Memory B cell (primary cell): ENCODE data around the gene GNPTAB.

Experiments used
- ATAC-seq: fragments of 150-1000 bp; cut with Tn5 transposase; 2 replicates; pipeline ENCODE4 v1.10.0; 2021; ENCODE audit warnings: low read depth, mild to moderate bottlenecking, moderate library complexity
- DNase-seq, 2 donors: peaks; one replicate each; pipeline ENCODE4 v3.0.0; 2022; ENCODE audit warnings: low spot score in 2 of 2
- H3K27ac Mint-ChIP-seq: one replicate; pipeline ENCODE4 v1.8.0; 2022; ENCODE audit warnings: mild to moderate bottlenecking, moderate library complexity, mixed read lengths
- H3K27me3 Mint-ChIP-seq: one replicate; pipeline ENCODE4 v1.8.0; 2022; ENCODE audit warnings: mixed read lengths
- H3K36me3 Mint-ChIP-seq: one replicate; pipeline ENCODE4 v1.8.0; 2022; ENCODE audit warnings: mild to moderate bottlenecking, mixed read lengths
- H3K4me1 Mint-ChIP-seq: one replicate; pipeline ENCODE4 v1.8.0; 2022; ENCODE audit warnings: mixed read lengths
- H3K4me3 Mint-ChIP-seq: one replicate; pipeline ENCODE4 v1.8.0; 2022; ENCODE audit warnings: mild to moderate bottlenecking, moderate library complexity, mixed read lengths
- H3K9me3 Mint-ChIP-seq: one replicate; pipeline ENCODE4 v1.8.0; 2022; ENCODE audit warnings: mixed read lengths

GNPTAB gene

DNA sequence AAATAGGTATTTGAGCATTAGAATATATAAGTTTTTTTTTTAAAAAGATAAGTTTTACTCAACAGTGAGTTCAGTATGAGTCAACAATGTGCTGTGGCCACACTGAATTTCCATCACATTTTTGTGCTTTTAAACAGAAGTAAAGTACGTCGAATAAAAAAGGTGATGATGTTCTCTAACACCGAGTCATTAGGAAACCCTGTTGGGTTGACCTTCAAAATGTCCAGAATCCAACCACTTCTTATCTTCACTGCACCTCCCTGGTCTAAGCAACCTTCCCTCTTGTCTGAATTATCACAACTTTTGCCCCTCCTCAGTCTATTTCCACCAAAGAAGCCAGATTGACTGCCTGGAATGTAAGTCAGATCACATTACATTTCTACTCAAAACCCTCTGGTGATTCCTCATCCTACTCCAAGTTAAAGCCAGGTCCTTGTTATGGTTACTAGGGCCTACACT is 48.5 kb downstream of the GNPTAB start:
- DNase-seq (no peak), ATAC-seq (no peak)
- Mint-ChIP-seq H3K27ac (peak overlapping the region; percentile 9), H3K36me3 (peaks cover 27% of the 10 kb centered on the region), H3K4me1 (peaks cover 11% of the 10 kb centered on the region), H3K4me3 (no peak overlapping the region), H3K9me3 (no peaks in the 10 kb centered on the region), H3K27me3 (no peaks in the 10 kb centered on the region)

DNA sequence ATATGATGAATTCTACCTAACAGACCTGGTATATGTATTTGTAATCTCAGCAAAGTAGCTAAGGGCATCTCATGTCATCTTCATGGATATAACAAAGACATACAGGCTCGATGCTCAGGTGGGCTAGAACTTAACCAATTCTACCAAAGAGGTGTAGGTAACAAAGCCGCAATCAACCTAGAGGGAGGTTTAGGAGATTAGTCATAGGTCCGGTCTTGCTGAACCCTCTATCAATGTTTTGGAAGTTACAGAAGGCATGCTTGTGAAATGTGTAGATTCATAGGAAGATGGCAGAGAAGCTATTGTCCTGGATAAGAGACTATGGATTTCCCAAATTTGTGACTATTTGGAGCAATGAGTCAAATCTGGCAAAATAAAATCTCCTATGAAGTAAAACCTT is 48.9 kb downstream of the GNPTAB start:
- Mint-ChIP-seq H3K4me3 (no peak overlapping the region), H3K36me3 (peaks cover 27% of the 10 kb centered on the region), H3K9me3 (no peaks in the 10 kb centered on the region), H3K27ac (no peak overlapping the region), H3K27me3 (no peaks in the 10 kb centered on the region), H3K4me1 (peaks cover 11% of the 10 kb centered on the region)
- ATAC-seq (no peak), DNase-seq (no peak)

DNA sequence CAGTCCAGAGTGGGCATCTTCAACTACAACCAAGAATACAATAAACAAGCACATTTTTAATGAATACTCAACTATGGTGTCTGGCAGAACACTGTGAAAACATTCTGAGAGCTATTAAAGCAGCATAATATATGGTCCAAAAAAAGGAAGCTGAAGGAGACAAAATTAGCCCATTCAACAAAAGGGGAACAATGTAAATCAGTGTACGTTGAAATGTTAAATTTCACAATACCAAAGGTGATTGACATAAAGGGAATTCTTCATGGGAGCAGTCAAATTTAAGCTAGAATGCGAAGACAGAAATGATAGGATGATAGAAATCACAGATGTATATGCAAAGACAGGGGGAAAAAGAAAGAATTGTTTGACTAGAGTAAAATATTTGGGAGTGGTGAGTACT is 50.2 kb downstream of the GNPTAB start:
- Mint-ChIP-seq H3K27me3 (no peaks in the 10 kb centered on the region), H3K27ac (peak overlapping the region; percentile 10), H3K36me3 (peaks cover 27% of the 10 kb centered on the region), H3K4me1 (peaks cover 11% of the 10 kb centered on the region), H3K4me3 (no peak overlapping the region), H3K9me3 (no peaks in the 10 kb centered on the region)
- DNase-seq (no peak), ATAC-seq (no peak)

DNA sequence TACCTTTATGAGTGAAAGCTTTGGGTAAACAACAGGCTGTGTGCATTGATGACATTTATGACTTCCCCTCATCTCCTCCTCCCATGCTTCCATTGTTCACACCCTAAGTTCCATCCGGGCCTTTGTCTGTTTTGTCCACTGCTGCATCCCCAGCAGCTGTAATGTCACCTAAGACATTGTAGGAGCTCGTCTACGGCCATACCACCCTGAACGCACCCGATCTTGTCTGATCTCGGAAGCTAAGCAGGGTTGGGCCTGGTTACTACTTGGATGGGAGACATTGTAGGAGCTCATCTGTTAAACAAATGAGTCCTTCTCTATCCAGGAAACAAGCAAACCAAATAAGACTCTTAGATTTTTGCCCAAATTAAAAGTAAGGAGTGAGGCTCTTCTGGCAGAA is 51.1 kb downstream of the GNPTAB start:
- peaks cover 11% of the 10 kb centered on the region for H3K4me1 Mint-ChIP-seq
- H3K36me3 Mint-ChIP-seq, result peaks cover 26% of the 10 kb centered on the region
- DNase-seq (no peak), ATAC-seq (no peak)
- no peak overlapping the region for H3K4me3 Mint-ChIP-seq
- peak overlapping the region; percentile 47 for H3K27ac Mint-ChIP-seq
- no peaks in the 10 kb centered on the region for H3K27me3 Mint-ChIP-seq
- H3K9me3 Mint-ChIP-seq, result no peaks in the 10 kb centered on the region

DNA sequence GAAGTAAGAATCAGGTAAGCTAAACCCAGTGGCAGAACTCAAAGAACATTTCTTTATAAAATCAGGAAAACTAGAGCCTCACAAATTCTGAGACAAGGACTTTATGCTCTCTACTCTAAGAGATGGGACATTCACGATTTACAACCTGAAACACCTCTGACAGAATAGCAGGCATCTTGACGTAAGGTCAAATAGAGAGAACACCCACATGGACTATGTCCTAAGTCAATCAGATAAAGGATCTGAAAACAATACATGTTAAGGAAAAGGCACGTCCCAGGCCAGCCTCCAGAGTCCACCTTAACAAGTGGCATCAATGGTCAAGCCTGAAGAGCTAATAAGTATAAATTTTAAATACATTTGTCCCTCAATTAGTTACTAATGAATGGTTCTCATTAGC is 51.6 kb downstream of the GNPTAB start:
- ATAC-seq (no peak), DNase-seq (no peak)
- peaks cover 11% of the 10 kb centered on the region for H3K4me1 Mint-ChIP-seq
- peaks cover 21% of the 10 kb centered on the region for H3K36me3 Mint-ChIP-seq
- no peaks in the 10 kb centered on the region for H3K27me3 Mint-ChIP-seq
- peak overlapping the region; percentile 47 for H3K27ac Mint-ChIP-seq
- H3K9me3 Mint-ChIP-seq, result no peaks in the 10 kb centered on the region
- H3K4me3 Mint-ChIP-seq, result no peak overlapping the region

DNA sequence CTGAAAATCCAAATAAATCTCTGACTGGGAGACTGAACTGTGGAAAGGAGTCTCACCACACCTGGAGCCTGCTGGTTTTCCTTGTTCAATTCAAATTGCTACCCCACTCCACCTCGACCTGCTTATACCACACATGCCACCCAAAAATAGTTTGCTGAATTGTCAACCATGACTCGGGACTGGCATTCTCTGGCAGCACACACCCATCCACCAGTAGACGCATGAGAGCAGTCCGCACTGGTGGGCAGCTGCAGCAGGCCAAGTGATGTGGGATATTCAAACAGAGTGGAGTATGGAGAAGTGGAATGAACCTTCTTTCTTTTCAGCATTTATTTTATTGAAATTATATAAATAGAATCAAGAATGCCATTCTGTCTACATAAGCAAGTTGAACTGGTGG is 52.8 kb downstream of the GNPTAB start:
- Mint-ChIP-seq H3K36me3 (peaks cover 17% of the 10 kb centered on the region), H3K27ac (peak overlapping the region; percentile 67)
- no peak for ATAC-seq

DNA sequence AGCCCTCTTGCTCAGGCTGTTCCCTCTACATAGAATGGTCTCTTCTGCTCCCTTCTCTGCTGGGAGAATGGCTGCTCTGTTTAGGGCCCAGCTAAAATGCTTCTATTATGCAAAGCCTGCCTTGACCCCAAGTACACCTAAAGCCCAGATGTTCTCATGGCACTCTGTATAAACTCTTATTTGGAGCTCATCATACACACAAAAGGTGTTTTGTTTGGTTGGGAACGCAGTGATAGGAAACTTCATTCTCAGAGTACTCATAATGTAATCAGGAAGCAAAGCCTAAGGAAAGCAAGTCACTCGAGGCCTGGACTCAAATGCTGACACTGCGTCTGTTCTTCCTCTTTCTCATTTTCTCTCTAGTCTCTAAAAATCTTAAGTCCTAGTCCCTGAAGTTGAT is 53.3 kb downstream of the GNPTAB start:
- Mint-ChIP-seq H3K27ac (peak overlapping the region; percentile 67), H3K27me3 (no peaks in the 10 kb centered on the region), H3K36me3 (peaks cover 13% of the 10 kb centered on the region), H3K4me3 (no peak overlapping the region), H3K9me3 (no peaks in the 10 kb centered on the region), H3K4me1 (peaks cover 12% of the 10 kb centered on the region)
- ATAC-seq, result no peak
- DNase-seq, result no peak

More for the DNA sequence above, 52.8 kb downstream of the GNPTAB start:
- Mint-ChIP-seq H3K9me3 (no peaks in the 10 kb centered on the region), H3K4me1 (peaks cover 13% of the 10 kb centered on the region), H3K27me3 (no peaks in the 10 kb centered on the region), H3K4me3 (no peak overlapping the region)
- DNase-seq, result no peak

DNA sequence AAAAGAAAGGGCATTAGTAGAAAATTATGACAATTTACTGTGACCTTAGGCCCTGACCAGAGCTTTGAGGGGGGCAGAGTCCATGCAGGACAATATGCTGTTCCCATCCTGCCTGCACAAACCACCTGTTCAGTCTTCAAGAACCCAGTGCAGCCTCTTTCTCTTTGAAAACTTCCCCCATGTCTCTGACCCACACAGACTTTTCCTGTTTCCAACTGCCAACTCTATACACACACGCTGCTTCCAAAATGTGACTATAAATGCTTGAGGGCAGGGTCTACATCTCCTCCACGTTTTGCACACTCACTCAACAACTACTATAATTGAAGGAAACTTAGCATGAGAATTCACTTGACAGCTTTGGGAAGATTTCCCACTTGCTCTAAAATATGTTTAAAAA is 54.9 kb downstream of the GNPTAB start:
- peaks cover 10% of the 10 kb centered on the region for H3K36me3 Mint-ChIP-seq
- DNase-seq (no peak), ATAC-seq (no peak)
- no peaks in the 10 kb centered on the region for H3K27me3 Mint-ChIP-seq
- H3K27ac Mint-ChIP-seq, result no peak overlapping the region
- H3K4me1 Mint-ChIP-seq, result peaks cover 7% of the 10 kb centered on the region
- no peak overlapping the region for H3K4me3 Mint-ChIP-seq
- no peaks in the 10 kb centered on the region for H3K9me3 Mint-ChIP-seq

DNA sequence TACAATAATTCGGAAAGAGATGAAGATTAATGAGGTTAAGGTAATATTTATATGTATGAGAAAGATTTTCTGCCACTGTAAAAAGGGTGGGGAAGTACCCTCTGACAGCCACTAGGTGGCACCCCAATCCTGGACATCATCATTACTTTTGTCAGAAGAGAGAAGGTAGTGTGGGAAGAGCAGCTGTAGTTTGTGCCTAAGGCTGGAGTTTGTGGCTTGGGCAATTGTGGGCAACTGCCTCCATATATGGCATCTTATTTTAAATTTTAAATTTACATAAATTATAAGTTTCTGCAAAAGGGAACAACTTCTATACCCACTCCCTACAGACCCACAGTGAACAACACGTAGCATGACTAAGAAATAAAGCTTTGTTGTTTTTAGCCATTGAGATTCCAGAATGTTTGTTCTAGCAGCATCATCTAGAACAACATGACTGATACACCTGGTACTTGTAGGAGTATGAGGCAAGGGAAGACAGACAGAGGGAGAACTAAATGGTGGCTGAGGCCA is 57.1 kb downstream of the GNPTAB start:
- ATAC-seq (peak; percentile 83), DNase-seq (peak; percentile 63 to 71)
- H3K27me3 Mint-ChIP-seq, result no peaks in the 10 kb centered on the region
- H3K27ac Mint-ChIP-seq, result peak overlapping the region; percentile 67
- H3K4me3 Mint-ChIP-seq, result no peak overlapping the region
- peaks cover 3% of the 10 kb centered on the region for H3K4me1 Mint-ChIP-seq
- no peaks in the 10 kb centered on the region for H3K9me3 Mint-ChIP-seq
- peaks cover 12% of the 10 kb centered on the region for H3K36me3 Mint-ChIP-seq

DNA sequence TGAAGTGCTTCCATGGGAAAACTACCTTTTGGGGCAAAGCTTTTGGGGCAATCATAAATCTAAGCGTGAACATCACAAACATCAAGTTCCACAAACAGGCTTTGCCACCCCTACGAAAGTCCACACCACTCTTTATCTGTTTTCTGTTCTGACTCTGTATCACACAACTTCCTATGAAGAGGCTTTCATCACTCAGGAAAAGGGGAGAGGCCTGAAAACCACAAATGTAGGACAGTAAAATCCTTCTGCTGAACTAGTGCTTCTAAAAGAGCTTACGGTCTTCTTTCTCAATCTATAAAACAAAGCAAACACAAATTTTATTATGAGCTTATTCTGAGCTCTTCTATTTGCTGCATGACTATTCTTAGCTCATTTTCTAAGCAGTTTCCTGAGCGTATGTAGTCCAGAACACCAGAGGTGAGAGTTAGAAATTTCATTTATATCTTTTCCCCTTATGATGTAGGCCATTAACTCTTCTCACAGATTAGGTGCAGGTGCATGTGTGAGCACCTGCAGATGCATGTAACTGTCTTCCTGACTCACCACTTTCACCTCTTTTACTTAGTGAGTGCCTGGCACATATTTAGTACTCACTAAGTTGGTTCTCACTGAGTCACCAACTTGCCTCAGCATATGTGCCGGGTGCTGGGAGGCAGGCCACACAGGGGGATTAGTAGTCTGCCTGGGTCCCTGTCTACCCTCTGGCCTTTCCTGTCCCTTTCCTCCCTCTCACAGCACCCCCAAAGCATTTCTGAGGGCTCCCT is 58.6 kb downstream of the GNPTAB start:
- DNase-seq, result no peak
- Mint-ChIP-seq H3K4me1 (peaks cover 3% of the 10 kb centered on the region), H3K27me3 (no peaks in the 10 kb centered on the region), H3K9me3 (no peaks in the 10 kb centered on the region), H3K4me3 (no peak overlapping the region), H3K27ac (no peak overlapping the region), H3K36me3 (peaks cover 13% of the 10 kb centered on the region)
- ATAC-seq, result no peak

DNA sequence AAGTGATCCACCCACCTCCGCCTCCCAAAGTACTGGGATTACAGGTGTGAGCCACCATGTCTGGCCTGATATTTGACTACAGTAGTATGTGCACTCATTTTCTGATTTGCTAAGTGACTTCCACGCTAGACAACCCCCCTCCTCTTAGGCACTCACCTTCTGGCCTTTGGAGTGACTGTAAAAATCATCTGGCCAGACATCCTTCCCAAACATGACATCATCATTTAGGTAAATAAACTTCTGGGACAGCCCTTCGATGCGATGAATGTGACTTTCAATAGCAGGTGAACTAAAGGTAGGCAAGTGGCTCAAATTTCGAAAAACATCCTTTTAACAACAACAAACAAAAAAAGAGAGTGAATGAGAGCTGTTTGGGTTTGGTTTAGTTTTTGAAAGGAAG is 60.9 kb downstream of the GNPTAB start:
- DNase-seq (no peak), ATAC-seq (no peak)
- no peaks in the 10 kb centered on the region for H3K27me3 Mint-ChIP-seq
- H3K36me3 Mint-ChIP-seq, result peaks cover 21% of the 10 kb centered on the region
- no peak overlapping the region for H3K4me3 Mint-ChIP-seq
- no peaks in the 10 kb centered on the region for H3K9me3 Mint-ChIP-seq
- no peak overlapping the region for H3K27ac Mint-ChIP-seq
- H3K4me1 Mint-ChIP-seq, result peaks cover 3% of the 10 kb centered on the region

DNA sequence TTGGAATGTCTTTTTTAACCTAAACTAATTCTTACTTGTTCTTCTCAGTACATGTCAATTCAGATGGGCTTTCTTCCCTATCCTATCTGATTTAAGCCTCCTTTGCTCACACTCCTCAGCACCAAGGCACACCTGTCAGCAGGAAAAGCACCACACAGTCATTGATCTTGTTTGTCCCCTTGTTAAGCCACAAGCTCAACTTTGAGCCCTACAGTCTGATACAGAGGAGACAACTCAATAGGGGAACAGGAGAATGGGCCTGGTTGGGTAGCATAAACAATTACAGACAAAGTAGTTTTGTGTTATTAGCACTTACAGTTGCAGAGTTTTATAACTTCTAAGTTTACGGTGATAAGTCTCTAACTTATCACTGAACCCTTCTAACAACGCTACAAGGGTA is 62.0 kb downstream of the GNPTAB start:
- H3K27me3 Mint-ChIP-seq, result no peaks in the 10 kb centered on the region

DNA sequence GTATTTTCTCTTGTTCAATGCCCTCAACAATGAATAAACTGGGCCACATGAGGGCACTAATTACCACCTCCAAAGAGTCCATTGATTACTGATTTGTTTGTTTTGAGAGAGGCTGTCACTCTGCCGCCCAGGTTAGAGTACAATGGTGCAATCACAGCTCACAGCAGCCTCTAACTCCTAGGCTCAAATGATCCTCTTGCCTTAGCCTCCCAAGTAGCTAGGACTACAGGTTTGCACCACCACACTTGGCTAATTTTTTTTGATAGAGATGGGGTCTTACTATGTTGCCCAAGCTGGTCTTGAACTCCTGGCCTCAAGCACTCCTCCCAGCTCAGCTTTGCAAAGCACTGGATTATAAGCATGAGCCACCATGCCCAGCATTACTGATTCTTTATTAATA is 63.2 kb downstream of the GNPTAB start:
- H3K4me1 Mint-ChIP-seq, result peaks cover 4% of the 10 kb centered on the region
- no peak for ATAC-seq
- no peak for DNase-seq
- no peak overlapping the region for H3K4me3 Mint-ChIP-seq
- H3K27me3 Mint-ChIP-seq, result no peaks in the 10 kb centered on the region
- H3K36me3 Mint-ChIP-seq, result peaks cover 18% of the 10 kb centered on the region
- no peak overlapping the region for H3K27ac Mint-ChIP-seq
- H3K9me3 Mint-ChIP-seq, result no peaks in the 10 kb centered on the region

More for the DNA sequence above, 62.0 kb downstream of the GNPTAB start:
- Mint-ChIP-seq H3K36me3 (peaks cover 21% of the 10 kb centered on the region), H3K4me3 (no peak overlapping the region), H3K27ac (peak overlapping the region; percentile 68), H3K9me3 (no peaks in the 10 kb centered on the region), H3K4me1 (peaks cover 3% of the 10 kb centered on the region)
- ATAC-seq (no peak), DNase-seq (no peak)

DNA sequence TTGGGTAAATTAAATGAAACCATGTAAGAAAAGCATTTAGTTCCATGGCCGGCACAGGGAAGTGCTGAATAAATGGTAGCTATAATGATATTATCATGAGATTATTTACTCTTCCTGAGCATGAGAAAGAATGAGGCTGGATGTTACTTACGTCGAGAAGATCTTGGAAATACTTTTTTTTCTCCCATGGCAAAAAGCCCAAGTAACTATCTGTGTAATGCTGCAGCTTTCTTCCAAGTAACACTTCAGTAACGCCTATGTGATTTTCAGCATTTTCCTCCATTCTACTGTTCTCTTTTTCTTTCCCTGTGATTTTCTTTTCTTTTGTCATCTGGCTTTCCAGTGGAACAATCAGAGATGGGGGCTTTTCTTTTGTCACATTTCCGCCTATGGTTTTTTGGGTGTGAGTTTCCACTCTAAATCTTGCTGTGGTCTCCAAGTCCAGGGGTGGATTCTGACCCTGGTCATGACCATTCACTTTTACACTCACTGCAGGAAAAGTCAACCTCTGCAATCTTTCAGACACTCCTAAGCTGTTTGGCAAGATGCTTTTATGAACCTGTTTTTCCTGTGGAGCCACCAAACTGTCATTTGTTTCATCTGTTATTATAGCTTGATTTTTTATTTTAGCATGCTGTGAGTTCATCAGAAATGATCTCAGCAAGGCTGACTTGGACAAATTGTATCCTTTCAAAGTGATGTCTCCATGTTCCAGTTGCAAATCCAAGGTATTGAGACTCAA is 66.5 kb downstream of the GNPTAB start:
- DNase-seq (no peak), ATAC-seq (no peak)
- peaks cover 10% of the 10 kb centered on the region for H3K4me1 Mint-ChIP-seq
- no peak overlapping the region for H3K4me3 Mint-ChIP-seq
- H3K36me3 Mint-ChIP-seq, result peaks cover 13% of the 10 kb centered on the region
- H3K27me3 Mint-ChIP-seq, result no peaks in the 10 kb centered on the region
- no peaks in the 10 kb centered on the region for H3K9me3 Mint-ChIP-seq
- H3K27ac Mint-ChIP-seq, result peak overlapping the region; percentile 85
